ENCODE data around the gene PPP1R10.

Gene PPP1R10

GRCh38 chr6:30655743-30656094 is 38.7 kb upstream of the PPP1R10 start:
- TF ChIP-seq, protein P1, sequence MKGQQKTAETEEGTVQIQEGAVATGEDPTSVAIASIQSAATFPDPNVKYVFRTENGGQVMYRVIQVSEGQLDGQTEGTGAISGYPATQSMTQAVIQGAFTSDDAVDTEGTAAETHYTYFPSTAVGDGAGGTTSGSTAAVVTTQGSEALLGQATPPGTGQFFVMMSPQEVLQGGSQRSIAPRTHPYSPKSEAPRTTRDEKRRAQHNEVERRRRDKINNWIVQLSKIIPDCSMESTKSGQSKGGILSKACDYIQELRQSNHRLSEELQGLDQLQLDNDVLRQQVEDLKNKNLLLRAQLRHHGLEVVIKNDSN (IDR thresholded peaks at IDR 0.05) = no peak

DNA sequence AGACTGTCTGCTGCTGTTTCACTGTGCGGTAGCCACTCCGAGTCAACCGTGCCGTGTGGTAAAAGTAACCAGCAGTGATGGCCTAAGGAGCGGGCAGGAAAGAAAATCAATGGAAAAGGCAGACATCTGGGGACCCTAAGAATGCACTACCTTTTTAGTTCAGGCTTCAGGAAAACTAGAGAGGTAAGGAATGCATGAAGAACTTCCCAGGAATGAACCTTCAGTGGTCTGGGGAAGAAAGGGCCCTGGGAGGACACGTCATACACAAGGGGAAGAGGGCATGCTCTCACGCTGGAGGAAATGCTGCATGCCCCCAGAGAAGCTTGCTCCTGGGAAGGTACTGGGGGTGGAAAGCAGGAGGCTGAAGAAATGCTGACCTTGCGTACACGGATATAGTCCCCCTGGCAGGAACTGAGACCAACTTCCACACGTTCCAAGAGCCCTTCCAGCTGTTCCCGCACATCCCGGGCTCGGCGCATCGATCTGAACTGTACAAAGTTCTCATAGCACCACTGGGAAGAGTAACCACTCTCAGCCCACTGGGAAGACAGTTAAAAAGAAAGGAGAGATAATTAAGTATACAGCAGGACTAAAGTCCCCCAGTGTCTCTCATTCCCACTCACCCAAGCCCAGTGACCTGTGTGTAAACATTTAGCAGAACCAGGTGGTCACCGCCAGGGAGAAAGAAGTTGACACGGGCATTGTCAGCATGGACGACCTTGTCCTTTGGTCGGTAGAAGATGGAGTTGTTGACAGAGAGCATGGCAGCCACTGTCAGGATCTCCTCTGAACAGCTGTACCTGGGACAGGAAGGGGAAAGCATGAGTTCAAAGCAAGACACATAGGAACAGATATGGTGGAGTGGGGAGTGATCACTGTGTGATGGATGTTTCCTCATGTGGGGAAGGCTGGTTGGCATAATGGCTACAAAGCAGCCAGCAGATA is 38.0 kb upstream of the PPP1R10 start:
- TF ChIP-seq EGR1 (IDR thresholded peaks at IDR 0.05) (no peak), CEBPB (IDR thresholded peaks at IDR 0.05) (no peak), RAD21 (IDR thresholded peaks at IDR 0.05; ENCODE audit: low read depth) (no peak), CREB1 (IDR thresholded peaks at IDR 0.05; ENCODE audit: low read depth) (no peak), TCF12 (IDR thresholded peaks at IDR 0.05; ENCODE audit: low read depth) (no peak), YY1 (IDR thresholded peaks at IDR 0.05; ENCODE audit: low read depth) (no peak), FOXM1 (IDR thresholded peaks at IDR 0.05; ENCODE audit: borderline replicate concordance, low read depth) (no peak), TEAD4 (IDR thresholded peaks at IDR 0.05) (no peak), ZBTB7A (IDR thresholded peaks at IDR 0.05; ENCODE audit: low read depth) (no peak)
- TF ChIP-seq, protein P2, sequence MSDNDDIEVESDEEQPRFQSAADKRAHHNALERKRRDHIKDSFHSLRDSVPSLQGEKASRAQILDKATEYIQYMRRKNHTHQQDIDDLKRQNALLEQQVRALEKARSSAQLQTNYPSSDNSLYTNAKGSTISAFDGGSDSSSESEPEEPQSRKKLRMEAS (IDR thresholded peaks at IDR 0.05) = no peak
- TF ChIP-seq, protein P1 (IDR thresholded peaks at IDR 0.05) = no peak
- TF ChIP-seq, protein P3, sequence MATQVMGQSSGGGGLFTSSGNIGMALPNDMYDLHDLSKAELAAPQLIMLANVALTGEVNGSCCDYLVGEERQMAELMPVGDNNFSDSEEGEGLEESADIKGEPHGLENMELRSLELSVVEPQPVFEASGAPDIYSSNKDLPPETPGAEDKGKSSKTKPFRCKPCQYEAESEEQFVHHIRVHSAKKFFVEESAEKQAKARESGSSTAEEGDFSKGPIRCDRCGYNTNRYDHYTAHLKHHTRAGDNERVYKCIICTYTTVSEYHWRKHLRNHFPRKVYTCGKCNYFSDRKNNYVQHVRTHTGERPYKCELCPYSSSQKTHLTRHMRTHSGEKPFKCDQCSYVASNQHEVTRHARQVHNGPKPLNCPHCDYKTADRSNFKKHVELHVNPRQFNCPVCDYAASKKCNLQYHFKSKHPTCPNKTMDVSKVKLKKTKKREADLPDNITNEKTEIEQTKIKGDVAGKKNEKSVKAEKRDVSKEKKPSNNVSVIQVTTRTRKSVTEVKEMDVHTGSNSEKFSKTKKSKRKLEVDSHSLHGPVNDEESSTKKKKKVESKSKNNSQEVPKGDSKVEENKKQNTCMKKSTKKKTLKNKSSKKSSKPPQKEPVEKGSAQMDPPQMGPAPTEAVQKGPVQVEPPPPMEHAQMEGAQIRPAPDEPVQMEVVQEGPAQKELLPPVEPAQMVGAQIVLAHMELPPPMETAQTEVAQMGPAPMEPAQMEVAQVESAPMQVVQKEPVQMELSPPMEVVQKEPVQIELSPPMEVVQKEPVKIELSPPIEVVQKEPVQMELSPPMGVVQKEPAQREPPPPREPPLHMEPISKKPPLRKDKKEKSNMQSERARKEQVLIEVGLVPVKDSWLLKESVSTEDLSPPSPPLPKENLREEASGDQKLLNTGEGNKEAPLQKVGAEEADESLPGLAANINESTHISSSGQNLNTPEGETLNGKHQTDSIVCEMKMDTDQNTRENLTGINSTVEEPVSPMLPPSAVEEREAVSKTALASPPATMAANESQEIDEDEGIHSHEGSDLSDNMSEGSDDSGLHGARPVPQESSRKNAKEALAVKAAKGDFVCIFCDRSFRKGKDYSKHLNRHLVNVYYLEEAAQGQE (IDR thresholded peaks at IDR 0.05; ENCODE audit: low read depth) = no peak

- TF ChIP-seq RAD21 (IDR thresholded peaks at IDR 0.05; ENCODE audit: low read depth) (no peak), YY1 (IDR thresholded peaks at IDR 0.05; ENCODE audit: low read depth) (no peak), NFIC (IDR thresholded peaks at IDR 0.05) (no peak), ZBTB7A (IDR thresholded peaks at IDR 0.05; ENCODE audit: low read depth) (no peak), EGR1 (IDR thresholded peaks at IDR 0.05) (no peak), EP300 (IDR thresholded peaks at IDR 0.05; ENCODE audit: borderline replicate concordance) (no peak), FOXM1 (IDR thresholded peaks at IDR 0.05; ENCODE audit: borderline replicate concordance, low read depth) (no peak), TEAD4 (IDR thresholded peaks at IDR 0.05) (no peak)
- TF ChIP-seq, protein P3 (IDR thresholded peaks at IDR 0.05; ENCODE audit: low read depth) = no peak
These were observed 34.1 kb upstream of the PPP1R10 start for GRCh38 chr6:30651143-30651542.

GRCh38 chr6:30647242-30648116 is 30.4 kb upstream of the PPP1R10 start:
- TF ChIP-seq FOXM1 (IDR thresholded peaks at IDR 0.05; ENCODE audit: borderline replicate concordance, low read depth) (no peak), TCF12 (IDR thresholded peaks at IDR 0.05; ENCODE audit: low read depth) (peak; percentile 42; the same call in 1 of the 2 replicates), ZBTB7A (IDR thresholded peaks at IDR 0.05; ENCODE audit: low read depth) (peak; percentile 100), TAF1 (IDR thresholded peaks at IDR 0.05; ENCODE audit: low read depth) (peak; percentile 52; the same call in 1 of the 2 replicates), YY1 (IDR thresholded peaks at IDR 0.05; ENCODE audit: low read depth) (peak; percentile 52; the same call in 1 of the 2 replicates), CREB1 (IDR thresholded peaks at IDR 0.05; ENCODE audit: low read depth) (no peak)
- TF ChIP-seq, protein P2 (IDR thresholded peaks at IDR 0.05) = peak; percentile 70
- TF ChIP-seq, protein P1 (IDR thresholded peaks at IDR 0.05) = no peak
